Measurements from ENCODE around the gene STRN3.

DNA sequence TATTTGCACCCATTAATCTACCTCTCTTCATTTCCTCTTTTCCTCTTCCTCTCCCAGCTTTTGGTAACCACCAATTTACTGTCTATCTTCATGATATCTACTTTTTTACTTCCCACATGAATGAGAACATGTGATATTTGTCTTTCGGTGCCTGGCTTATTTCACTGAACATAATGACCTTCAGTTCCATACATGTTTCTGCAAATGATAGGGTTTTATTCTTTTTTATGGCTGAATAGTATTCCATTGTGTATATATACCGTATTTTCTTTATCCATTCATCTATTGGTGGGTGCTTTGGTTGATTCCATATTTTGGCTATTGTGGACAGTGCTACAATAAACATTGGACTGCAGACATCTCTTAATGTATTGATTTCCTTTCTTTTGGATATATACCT is 49.0 kb upstream of the STRN3 start:
- TF ChIP-seq, protein P1, sequence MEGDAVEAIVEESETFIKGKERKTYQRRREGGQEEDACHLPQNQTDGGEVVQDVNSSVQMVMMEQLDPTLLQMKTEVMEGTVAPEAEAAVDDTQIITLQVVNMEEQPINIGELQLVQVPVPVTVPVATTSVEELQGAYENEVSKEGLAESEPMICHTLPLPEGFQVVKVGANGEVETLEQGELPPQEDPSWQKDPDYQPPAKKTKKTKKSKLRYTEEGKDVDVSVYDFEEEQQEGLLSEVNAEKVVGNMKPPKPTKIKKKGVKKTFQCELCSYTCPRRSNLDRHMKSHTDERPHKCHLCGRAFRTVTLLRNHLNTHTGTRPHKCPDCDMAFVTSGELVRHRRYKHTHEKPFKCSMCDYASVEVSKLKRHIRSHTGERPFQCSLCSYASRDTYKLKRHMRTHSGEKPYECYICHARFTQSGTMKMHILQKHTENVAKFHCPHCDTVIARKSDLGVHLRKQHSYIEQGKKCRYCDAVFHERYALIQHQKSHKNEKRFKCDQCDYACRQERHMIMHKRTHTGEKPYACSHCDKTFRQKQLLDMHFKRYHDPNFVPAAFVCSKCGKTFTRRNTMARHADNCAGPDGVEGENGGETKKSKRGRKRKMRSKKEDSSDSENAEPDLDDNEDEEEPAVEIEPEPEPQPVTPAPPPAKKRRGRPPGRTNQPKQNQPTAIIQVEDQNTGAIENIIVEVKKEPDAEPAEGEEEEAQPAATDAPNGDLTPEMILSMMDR (IDR thresholded peaks at IDR 0.05), result no peak
- TF ChIP-seq POLR2A (IDR thresholded peaks at IDR 0.05), result no peak
